IMR-90 (cell line): ENCODE results near the gene MT1X. TPM values are rescaled to one million over a fixed set of nuclear protein-coding genes. Genes with fewer than 3 reads are reported as not detected.

Experiments
- ATAC-seq: fragments of 200-7000 bp; cut with Tn5 transposase; 2 replicates; pipeline ENCODE4 v1.9.1; 2020; ENCODE audit warnings: low read depth, mild to moderate bottlenecking, moderate library complexity
- BruUV-seq: library from RNA; stranded (reverse); fragments of 400-500 nt; replicated peaks from 2 replicates; lab custom pipeline; 2021; lab: Mats Ljungman, UMichigan
- CTCF ChIA-PET: fragments of 300-600 bp; formaldehyde crosslinking; extraction: SDS; loops from one replicate; lab custom pipeline; 2021; ENCODE audit warnings: antibody characterized with exemption; lab: Yijun Ruan, JAX
- POLR2A ChIA-PET: fragments of 300-600 bp; sonication (Branson Sonifier 250); formaldehyde crosslinking; loops from one replicate; lab custom pipeline; 2022; ENCODE audit warnings: antibody characterized with exemption; ENCODE audit not compliant: unreplicated experiment; lab: Charles Lee
- DNase-seq: peaks from one replicate; pipeline ENCODE4 v3.0.0; 2013
- H2AFZ ChIP-seq: replicated peaks from 2 replicates; pipeline ENCODE3; 2013; ENCODE audit warnings: low read length, mild to moderate bottlenecking; ENCODE audit not compliant: poor library complexity
- H2AK5ac ChIP-seq: 2 replicates; pipeline ENCODE4 v1.6.1; 2013; ENCODE audit warnings: low read depth, low read length, inconsistent platforms
- H2AK9ac ChIP-seq: replicated peaks from 2 replicates; pipeline ENCODE3; 2013; ENCODE audit warnings: mild to moderate bottlenecking, low read depth, low read length, moderate library complexity; ENCODE audit not compliant: poor library complexity
- H2BK120ac ChIP-seq: 2 replicates; pipeline ENCODE4 v1.6.1; 2013; ENCODE audit warnings: low read depth, low read length, inconsistent platforms
- H2BK15ac ChIP-seq: 3 replicates; pipeline ENCODE4 v1.6.1; 2013; ENCODE audit warnings: low read depth, low read length, inconsistent platforms
- H2BK20ac ChIP-seq: 2 replicates; pipeline ENCODE4 v1.6.1; 2013; ENCODE audit warnings: low read depth, mild to moderate bottlenecking, inconsistent platforms, low read length, moderate library complexity
- H2BK5ac ChIP-seq: 2 replicates; pipeline ENCODE4 v1.6.1; 2013; ENCODE audit warnings: mild to moderate bottlenecking, low read depth, low read length, inconsistent platforms; ENCODE audit not compliant: poor library complexity, severe bottlenecking
- H3K14ac ChIP-seq: replicated peaks from 2 replicates; pipeline ENCODE4 v1.6.1; 2013; ENCODE audit warnings: low read depth, low read length, inconsistent platforms
- H3K18ac ChIP-seq: 2 replicates; pipeline ENCODE4 v1.6.1; 2013; ENCODE audit warnings: low read depth, low read length, control low read depth
- H3K23ac ChIP-seq: 2 replicates; pipeline ENCODE4 v1.6.1; 2013; ENCODE audit warnings: low read depth, low read length, inconsistent platforms
- H3K27ac ChIP-seq: 2 replicates; pipeline ENCODE4 v1.5.1; 2013; ENCODE audit warnings: mild to moderate bottlenecking, control low read depth, low read length; ENCODE audit not compliant: insufficient read depth
- H3K27me3 ChIP-seq: 2 replicates; pipeline ENCODE4 v1.6.1; 2013; ENCODE audit warnings: low read length; ENCODE audit not compliant: control insufficient read depth, insufficient read depth
- H3K36me3 ChIP-seq: 2 replicates; pipeline ENCODE4 v1.6.1; 2013; ENCODE audit warnings: low read length, mixed read lengths; ENCODE audit not compliant: control insufficient read depth, insufficient read depth
- H3K4ac ChIP-seq: 2 replicates; pipeline ENCODE4 v1.6.1; 2013; ENCODE audit warnings: low read depth, low read length, inconsistent platforms
- H3K4me1 ChIP-seq: 2 replicates; pipeline ENCODE4 v1.6.1; 2013; ENCODE audit warnings: low read length, mixed read lengths; ENCODE audit not compliant: control insufficient read depth, insufficient read depth
- H3K4me2 ChIP-seq: 2 replicates; pipeline ENCODE4 v1.6.1; 2013; ENCODE audit warnings: low read depth, mild to moderate bottlenecking, control low read depth, low read length, moderate library complexity
- H3K4me3 ChIP-seq: 2 replicates; pipeline ENCODE4 v1.5.1; 2013; ENCODE audit warnings: low read depth, mild to moderate bottlenecking, control low read depth, low read length, moderate library complexity; ENCODE audit not compliant: insufficient read depth
- H3K56ac ChIP-seq: 2 replicates; pipeline ENCODE4 v1.6.1; 2013; ENCODE audit warnings: low read length, inconsistent platforms; ENCODE audit not compliant: insufficient read depth; ENCODE audit errors: extremely low read depth
- H3K79me1 ChIP-seq, 2 experiments: 2 replicates each; pipeline ENCODE4 v1.6.1; 2013; ENCODE audit warnings: low read length in 2 of 2, inconsistent platforms in 1 of 2, low read depth in 1 of 2
- H3K9ac ChIP-seq: 2 replicates; pipeline ENCODE4 v1.6.1; 2013; ENCODE audit warnings: low read depth, low read length, control low read depth
- H3K9me1 ChIP-seq: 2 replicates; pipeline ENCODE4 v1.6.1; 2013; ENCODE audit warnings: low read length, inconsistent platforms; ENCODE audit not compliant: insufficient read depth
- H3K9me3 ChIP-seq: 2 replicates; pipeline ENCODE4 v1.6.1; 2013; ENCODE audit warnings: low read length; ENCODE audit not compliant: control insufficient read depth, insufficient read depth
- H4K20me1 ChIP-seq: 2 replicates; pipeline ENCODE4 v1.6.1; 2013; ENCODE audit warnings: low read length, inconsistent platforms; ENCODE audit not compliant: insufficient read depth
- H4K5ac ChIP-seq: 2 replicates; pipeline ENCODE4 v1.6.1; 2013; ENCODE audit warnings: mild to moderate bottlenecking, low read depth, low read length, control low read depth
- H4K8ac ChIP-seq, 2 experiments: 2 replicates each; pipeline ENCODE4 v1.6.1; 2013; ENCODE audit warnings: low read depth in 2 of 2, low read length in 2 of 2, control low read depth in 1 of 2, inconsistent platforms in 1 of 2
- H4K91ac ChIP-seq: 2 replicates; pipeline ENCODE4 v1.6.1; 2013; ENCODE audit warnings: low read depth, low read length, inconsistent platforms; ENCODE audit not compliant: insufficient read depth
- BHLHE40 ChIP-seq: fragments of 150-350 bp; IDR thresholded peaks from 2 replicates; pipeline ENCODE4 v1.6.1; 2016; ENCODE audit warnings: mild to moderate bottlenecking, low read depth, low read length
- CEBPB ChIP-seq: IDR thresholded peaks from 2 replicates; pipeline ENCODE4 v1.6.1; 2012; ENCODE audit warnings: low read depth, low read length, improper control_type of control experiment
- CHD1 ChIP-seq: IDR thresholded peaks from 2 replicates; pipeline ENCODE4 v1.6.1; 2012; ENCODE audit warnings: low read depth, low read length, improper control_type of control experiment
- ELK1 ChIP-seq: fragments of 150-350 bp; IDR thresholded peaks from 2 replicates; pipeline ENCODE4 v1.6.1; 2016; ENCODE audit warnings: low read depth, mild to moderate bottlenecking, low read length, moderate library complexity, borderline replicate concordance
- FOS ChIP-seq: fragments of 150-350 bp; IDR thresholded peaks from 2 replicates; pipeline ENCODE4 v1.6.1; 2016; ENCODE audit warnings: low read depth, low read length
- MAFK ChIP-seq: IDR thresholded peaks from 2 replicates; pipeline ENCODE4 v1.6.1; 2012; ENCODE audit warnings: low read depth, low read length, improper control_type of control experiment
- MAZ ChIP-seq: IDR thresholded peaks from 2 replicates; pipeline ENCODE4 v1.6.1; 2012; ENCODE audit warnings: low read depth, mild to moderate bottlenecking, low read length, improper control_type of control experiment, moderate library complexity, borderline replicate concordance
- MXI1 ChIP-seq: IDR thresholded peaks from 2 replicates; pipeline ENCODE4 v1.6.1; 2012; ENCODE audit warnings: low read depth, mild to moderate bottlenecking, low read length, moderate library complexity, borderline replicate concordance
- POLR2A ChIP-seq: IDR thresholded peaks from 2 replicates; pipeline ENCODE4 v1.6.1; 2012; ENCODE audit warnings: mild to moderate bottlenecking, low read depth, low read length
- RAD21 ChIP-seq: IDR thresholded peaks from 2 replicates; pipeline ENCODE4 v1.6.1; 2012; ENCODE audit warnings: low read length, improper control_type of control experiment
- RCOR1 ChIP-seq: IDR thresholded peaks from 2 replicates; pipeline ENCODE4 v1.6.1; 2012; ENCODE audit warnings: mild to moderate bottlenecking, low read length, improper control_type of control experiment; ENCODE audit not compliant: insufficient replicate concordance
- RFX5 ChIP-seq: IDR thresholded peaks from 2 replicates; pipeline ENCODE4 v1.8.0; 2012; ENCODE audit warnings: low read depth, mild to moderate bottlenecking, low read length, moderate library complexity
- SMC3 ChIP-seq: fragments of 150-350 bp; IDR thresholded peaks from 2 replicates; pipeline ENCODE4 v1.6.1; 2016; ENCODE audit warnings: low read depth, mild to moderate bottlenecking, antibody characterized with exemption, low read length, moderate library complexity
- USF2 ChIP-seq: fragments of 150-350 bp; IDR thresholded peaks from 2 replicates; pipeline ENCODE4 v1.6.1; 2017; ENCODE audit warnings: mild to moderate bottlenecking, antibody characterized with exemption, low read length, low read depth
- WGBS, 2 experiments: methylation state at CpG; one replicate each; pipeline versions ENCODE4 v1.1.5 to v1.1.7; 2013; ENCODE audit warnings: missing lambda C conversion rate in 2 of 2; ENCODE audit not compliant: insufficient read length in 1 of 2; ENCODE audit errors: extremely low coverage in 2 of 2; 5-methylcytosine and 5-hydroxymethylcytosine counted together
- dilution Hi-C: fragments of 300-500 bp; cut with HindIII; formaldehyde crosslinking; loops from one replicate; pipeline ENCODE4 v1.14.3; 2018; ENCODE audit warnings: low sequenced_read_pairs; ENCODE audit not compliant: unreplicated experiment
- in situ Hi-C: fragments of 300-500 bp; cut with MboI; formaldehyde crosslinking; loops from 3 replicates; pipeline ENCODE4 v1.14.3; 2019; ENCODE audit warnings: low sequenced_read_pairs, inconsistent platforms, mixed read lengths
- intact Hi-C: fragments of 100-400 bp; cut with micrococcal nuclease; formaldehyde crosslinking; loops from 2 replicates; pipeline ENCODE4 v1.10.0; 2022
- polyA plus RNA-seq, 3 experiments: library from polyadenylated mRNA; depleted of rRNA; stranded (reverse); fragments of >200 nt; gene quantifications; 2 replicates each; pipeline ENCODE4 v1.2.3, GENCODE V29; 2012; ENCODE audit warnings: low replicate concordance in 1 of 3
- total RNA-seq: library from RNA; depleted of rRNA; stranded (reverse); fragments of >200 nt; gene quantifications from 2 replicates; pipeline ENCODE4 v1.2.3, GENCODE V29; 2012

Gene MT1X
- total and polyA plus RNA-seq, 2 of the 4 experiments (the other 2 are of a cell fraction), result 5.6 to 170 TPM

DNA sequence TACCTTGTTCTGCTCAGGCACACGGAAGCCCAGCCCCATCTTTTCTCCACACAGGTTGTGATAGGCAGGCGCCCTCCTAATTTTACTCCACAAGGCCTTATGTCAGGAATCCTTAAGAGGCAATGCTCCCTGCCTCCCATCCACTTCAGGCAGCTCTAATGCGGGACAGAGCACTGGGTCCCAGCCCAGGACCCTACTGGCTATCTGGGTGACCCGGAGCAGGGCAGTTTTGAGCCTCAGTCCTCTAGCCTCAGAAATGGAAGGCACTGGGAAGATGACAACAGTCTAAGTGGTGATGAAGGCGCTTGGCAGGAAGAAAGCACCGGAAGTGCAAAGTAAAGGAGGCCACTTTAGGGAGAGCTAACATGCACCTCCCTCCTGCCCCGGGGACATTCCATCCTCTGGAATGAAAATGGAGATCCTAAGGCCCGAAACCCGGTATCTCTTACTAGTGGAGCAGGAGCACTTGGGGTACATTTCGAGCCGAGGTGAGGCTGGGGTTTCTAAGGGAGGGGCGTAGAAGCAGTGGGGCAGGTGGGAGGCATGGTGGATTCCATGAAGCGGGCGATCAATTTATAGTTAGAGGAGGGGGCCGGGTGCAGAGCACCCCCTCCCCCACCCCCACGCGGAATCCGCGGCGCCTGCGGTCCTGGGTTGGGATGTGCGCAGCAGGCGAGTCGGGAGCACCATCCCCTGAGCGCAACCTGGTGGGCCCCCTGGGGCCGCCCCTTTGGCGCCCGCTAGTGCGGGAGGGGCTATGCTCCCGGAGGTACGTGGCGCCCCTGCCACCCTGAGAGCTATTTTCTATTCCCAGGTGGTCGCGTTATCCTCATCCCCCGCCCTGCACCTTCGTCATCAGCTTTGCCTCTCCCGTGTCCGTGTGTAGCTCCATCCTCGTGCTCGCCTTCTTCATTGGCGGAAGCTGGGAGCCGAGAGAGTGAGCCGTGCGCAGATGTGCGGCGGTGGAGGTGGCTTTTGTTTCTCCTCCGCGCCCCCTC lies 19.6 kb upstream of the MT1X start (continued):
- no peak for TF ChIP-seq RAD21
- TF ChIP-seq RCOR1, result no peak

GRCh38 chr16:56664506-56664905 lies 17.8 kb upstream of the MT1X start:
- no peaks in the 10 kb centered on the region for H3K79me1 ChIP-seq
- ChIA-PET CTCF (interaction anchor here (1.0 kb wide), 1 partner anchor 9 kb away, joined by 3 read pairs; no protein-coding TSS in a partner anchor), POLR2A (no interaction called here)
- no peaks in the 10 kb centered on the region for H3K36me3 ChIP-seq
- no peak overlapping the region for H3K4me3 ChIP-seq
- H2AFZ ChIP-seq, result no peak overlapping the region
- peaks cover 2% of the 10 kb centered on the region; the same call in 1 of the 2 replicates for H3K4me1 ChIP-seq
- no peak for ATAC-seq
- no peak overlapping the region for H4K5ac ChIP-seq
- H3K9me3 ChIP-seq, result no peaks in the 10 kb centered on the region
- H2BK20ac ChIP-seq, result no peak overlapping the region
- H3K27me3 ChIP-seq, result peaks cover 93% of the 10 kb centered on the region
- no CpG with 5 or more reads among the region's 1 CpG for WGBS, 2 experiments
- no peak overlapping the region for H3K56ac ChIP-seq
- in situ Hi-C loops, result no loop called here
- no peak for DNase-seq
- no TSS peak for BruUV-seq
- no peak overlapping the region for H3K9ac ChIP-seq
- H2AK9ac ChIP-seq, result no peak overlapping the region
- H2BK15ac ChIP-seq, result no peak overlapping the region
- H2BK120ac ChIP-seq, result no peak overlapping the region
- H4K20me1 ChIP-seq, result no peaks in the 10 kb centered on the region
- no peak overlapping the region for H2AK5ac ChIP-seq
- no peaks in the 10 kb centered on the region; the same call in 1 of the 2 replicates for H3K9me1 ChIP-seq
- H4K8ac ChIP-seq, result no peak overlapping the region
- H3K4me2 ChIP-seq, result no peak overlapping the region
- no peak overlapping the region for H3K4ac ChIP-seq
- H3K27ac ChIP-seq, result no peak overlapping the region
- H2BK5ac ChIP-seq, result no peak overlapping the region
- dilution Hi-C loops, result no loop called here
- no peak overlapping the region for H4K91ac ChIP-seq
- H3K23ac ChIP-seq, result no peak overlapping the region
- H3K18ac ChIP-seq, result no peak overlapping the region
- H3K14ac ChIP-seq, result no peak overlapping the region
- intact Hi-C loops, result no loop called here
- TF ChIP-seq SMC3 (no peak), USF2 (no peak), BHLHE40 (no peak), MAZ (no peak), FOS (no peak), CEBPB (no peak), RAD21 (no peak), ELK1 (no peak), MXI1 (no peak), RCOR1 (no peak), CHD1 (no peak), MAFK (no peak), RFX5 (no peak), POLR2A (no peak)
